Keratinocyte (primary cell): ENCODE measurements around the gene KCNJ12. TPM values are rescaled to one million over a fixed set of nuclear protein-coding genes. Genes with fewer than 3 reads are reported as not detected.
"Not testable (repeated sequence)": the region's sequence is repeated elsewhere in the genome, so short reads cannot be mapped to it uniquely, and the experiment has no call there.

Experiments used
- DNase-seq: peaks from one replicate; pipeline ENCODE4 v3.0.0-alpha.2; 2011; ENCODE audit warnings: low read depth, missing footprints, low spot score
- FAIRE-seq: peaks from 2 replicates; lab custom pipeline; 2011; peaks lifted over from hg19 to GRCh38; lab: Jason Lieb, UNC
- H2AFZ ChIP-seq: 2 replicates; pipeline ENCODE4 v1.6.0; 2012; ENCODE audit warnings: low read length, control low read depth, inconsistent platforms; ENCODE audit not compliant: control insufficient read depth
- H3K27ac ChIP-seq: 2 replicates; pipeline ENCODE4 v1.5.1; 2011; ENCODE audit warnings: low read length; ENCODE audit not compliant: control insufficient read depth, insufficient read depth
- H3K27me3 ChIP-seq: 3 replicates; pipeline ENCODE4 v1.6.0; 2011; ENCODE audit warnings: low read length; ENCODE audit not compliant: control insufficient read depth, insufficient read depth; ENCODE audit errors: extremely low read depth
- H3K36me3 ChIP-seq, 2 experiments: 2 replicates in 1 of 2; 3 replicates in 1 of 2; pipeline ENCODE4 v1.5.1; 2011; ENCODE audit warnings: low read length in 2 of 2, mild to moderate bottlenecking in 1 of 2; ENCODE audit not compliant: control insufficient read depth in 2 of 2, insufficient read depth in 2 of 2; ENCODE audit errors: extremely low read depth in 1 of 2
- H3K4me1 ChIP-seq: 3 replicates; pipeline ENCODE4 v1.5.1; 2011; ENCODE audit warnings: low read length; ENCODE audit not compliant: control insufficient read depth, insufficient read depth; ENCODE audit errors: extremely low read depth
- H3K4me2 ChIP-seq: 3 replicates; pipeline ENCODE4 v1.6.0; 2011; ENCODE audit warnings: low read depth, low read length; ENCODE audit not compliant: control insufficient read depth, insufficient read depth; ENCODE audit errors: extremely low read depth
- H3K4me3 ChIP-seq, 3 experiments: fragments of 200-600 bp in 1 of 3; sonication (generic) in 1 of 3; 2 replicates in 2 of 3; 3 replicates in 1 of 3; pipeline ENCODE4 v1.5.1; 2011 to 2016; ENCODE audit warnings: low read length in 3 of 3, mild to moderate bottlenecking in 3 of 3, control low read depth in 2 of 3, inconsistent platforms in 1 of 3, low read depth in 1 of 3, mixed read lengths in 1 of 3, mixed run types in 1 of 3, moderate library complexity in 1 of 3; ENCODE audit not compliant: control insufficient read depth in 2 of 3, insufficient read depth in 2 of 3; ENCODE audit errors: extremely low read depth in 1 of 3
- H3K79me2 ChIP-seq: 2 replicates; pipeline ENCODE4 v1.6.0; 2012; ENCODE audit warnings: low read length; ENCODE audit not compliant: control insufficient read depth, insufficient read depth
- H3K9ac ChIP-seq: 3 replicates; pipeline ENCODE4 v1.6.0; 2011; ENCODE audit warnings: low read length; ENCODE audit not compliant: control insufficient read depth, insufficient read depth; ENCODE audit errors: extremely low read depth
- H3K9me1 ChIP-seq: 3 replicates; pipeline ENCODE4 v1.6.0; 2011; ENCODE audit warnings: low read length; ENCODE audit not compliant: control insufficient read depth, insufficient read depth; ENCODE audit errors: extremely low read depth
- H3K9me3 ChIP-seq: 2 replicates; pipeline ENCODE4 v1.5.1; 2012; ENCODE audit warnings: low read depth, low read length; ENCODE audit not compliant: control insufficient read depth
- H4K20me1 ChIP-seq: 3 replicates; pipeline ENCODE4 v1.6.0; 2011; ENCODE audit warnings: low read length; ENCODE audit not compliant: control insufficient read depth, insufficient read depth; ENCODE audit errors: extremely low read depth
- CTCF ChIP-seq, 3 experiments: IDR thresholded peaks in 1 of 3; conservative IDR thresholded peaks in 1 of 3; optimal IDR thresholded peaks in 1 of 3; 2 replicates in 2 of 3; 3 replicates in 1 of 3; pipeline versions ENCODE3 to v1.5.1; 2011; ENCODE audit warnings: low read length in 3 of 3, mild to moderate bottlenecking in 3 of 3, moderate library complexity in 2 of 3, control low read depth in 1 of 3, inconsistent platforms in 1 of 3; ENCODE audit not compliant: insufficient read depth in 2 of 3; ENCODE audit errors: extremely low read depth in 1 of 3
- EZH2 ChIP-seq: IDR thresholded peaks from one replicate; pipeline ENCODE4 v1.6.1; 2012; ENCODE audit warnings: inconsistent platforms, mild to moderate bottlenecking, low read length, moderate library complexity
- dilution Hi-C: fragments of 300-500 bp; cut with MboI; formaldehyde crosslinking; loops from one replicate; pipeline ENCODE4 v1.7.0; 2020; ENCODE audit warnings: low sequenced_read_pairs; ENCODE audit not compliant: extremely low pct_ligation_motif_present
- polyA plus RNA-seq, 5 experiments: library from polyadenylated mRNA; depleted of rRNA in 3 of 5; stranded (reverse) in 3 of 5; stranded (forward) in 1 of 5; unstranded in 1 of 5; fragments of >200 nt; gene quantifications; 1 replicate in 1 of 5; 2 replicates in 3 of 5; 3 replicates in 1 of 5; pipeline versions ENCODE4 v1.2.1 to v1.2.3, GENCODE V29; 2011 to 2012; ENCODE audit warnings: missing spikeins in 2 of 5, low read depth in 1 of 5, low replicate concordance in 1 of 5

KCNJ12 gene
- polyA plus RNA-seq, 1 donor (not counting 4 experiments of a cell fraction or from before 2014, with no cell fraction given): 0.04 TPM

- dilution Hi-C loops: loop anchor here (25.0 kb wide), 1 partner anchor 269 kb away; the partner anchor contains the start of gene KCNJ18
- Histone ChIP-seq H3K4me3 (no peak overlapping the region), H3K4me1 (no peaks in the 10 kb centered on the region), H3K9me1 (no peaks in the 10 kb centered on the region), H3K4me2 (no peak overlapping the region), H4K20me1 (no peaks in the 10 kb centered on the region), H3K9ac (no peak overlapping the region), H3K27me3 (no peaks in the 10 kb centered on the region), H3K79me2 (no peaks in the 10 kb centered on the region), H2AFZ (no peak overlapping the region), H3K9me3 (no peaks in the 10 kb centered on the region), H3K36me3 (no peaks in the 10 kb centered on the region), H3K27ac (no peak overlapping the region)
- FAIRE-seq (no peak), DNase-seq (no peak)
- TF ChIP-seq EZH2: no peak
- TF ChIP-seq CTCF (optimal IDR thresholded peaks at IDR 0.05 in 1 of 3, IDR thresholded peaks at IDR 0.05 in 1 of 3, conservative IDR thresholded peaks at IDR 0.05 in 1 of 3; ENCODE audit: extremely low read depth in 1 of 3, insufficient read depth in 2 of 3, low read length in 3 of 3): no peak
Observed at GRCh38 chr17:21418446-21419298, 42.5 kb downstream of the KCNJ12 start.

- FAIRE-seq (no peak), DNase-seq (no peak)
- Histone ChIP-seq H3K4me2 (no peak overlapping the region), H3K36me3 (no peaks in the 10 kb centered on the region), H3K79me2 (no peaks in the 10 kb centered on the region), H3K9ac (no peak overlapping the region), H3K9me3 (no peaks in the 10 kb centered on the region), H4K20me1 (no peaks in the 10 kb centered on the region), H3K4me1 (no peaks in the 10 kb centered on the region), H3K4me3 (no peak overlapping the region), H3K9me1 (no peaks in the 10 kb centered on the region), H3K27me3 (no peaks in the 10 kb centered on the region), H3K27ac (no peak overlapping the region), H2AFZ (no peak overlapping the region)
- TF ChIP-seq CTCF (optimal IDR thresholded peaks at IDR 0.05 in 1 of 3, IDR thresholded peaks at IDR 0.05 in 1 of 3, conservative IDR thresholded peaks at IDR 0.05 in 1 of 3; ENCODE audit: extremely low read depth in 1 of 3, insufficient read depth in 2 of 3, low read length in 3 of 3): no peak
- dilution Hi-C loops: loop anchor here (25.0 kb wide), 1 partner anchor 268 kb away; the partner anchor contains the start of gene KCNJ18
Observed at GRCh38 chr17:21419299-21420239, 43.4 kb downstream of the KCNJ12 start.

GRCh38 chr17:21420503-21421090 is 44.4 kb downstream of the KCNJ12 start:
- H3K27me3 ChIP-seq: not testable (repeated sequence)

More at GRCh38 chr17:21420503-21421090, 44.4 kb downstream of the KCNJ12 start:
- DNase-seq, H3K4me1 ChIP-seq, H3K4me3 ChIP-seq, H3K79me2 ChIP-seq, FAIRE-seq, H3K9ac ChIP-seq, H4K20me1 ChIP-seq, H3K27ac ChIP-seq, H3K4me2 ChIP-seq, H3K36me3 ChIP-seq, H3K9me3 ChIP-seq, H2AFZ ChIP-seq, H3K9me1 ChIP-seq: not testable (repeated sequence)
- dilution Hi-C loops: loop anchor here (25.0 kb wide), 1 partner anchor 267 kb away; the partner anchor contains the start of gene KCNJ18
